CD4-positive, alpha-beta T cell treated with Interleukin-15 for 4 hours (primary cell): Measurements from ENCODE around the gene PROM1.

ENCODE experiments used
- DNase-seq: peaks from one replicate; pipeline ENCODE4 v3.0.0-alpha.2; 2020; ENCODE audit warnings: low spot score

Gene PROM1

GRCh38 chr4:16062601-16063000, 21.2 kb downstream of the PROM1 start:
- no peak for DNase-seq

DNA sequence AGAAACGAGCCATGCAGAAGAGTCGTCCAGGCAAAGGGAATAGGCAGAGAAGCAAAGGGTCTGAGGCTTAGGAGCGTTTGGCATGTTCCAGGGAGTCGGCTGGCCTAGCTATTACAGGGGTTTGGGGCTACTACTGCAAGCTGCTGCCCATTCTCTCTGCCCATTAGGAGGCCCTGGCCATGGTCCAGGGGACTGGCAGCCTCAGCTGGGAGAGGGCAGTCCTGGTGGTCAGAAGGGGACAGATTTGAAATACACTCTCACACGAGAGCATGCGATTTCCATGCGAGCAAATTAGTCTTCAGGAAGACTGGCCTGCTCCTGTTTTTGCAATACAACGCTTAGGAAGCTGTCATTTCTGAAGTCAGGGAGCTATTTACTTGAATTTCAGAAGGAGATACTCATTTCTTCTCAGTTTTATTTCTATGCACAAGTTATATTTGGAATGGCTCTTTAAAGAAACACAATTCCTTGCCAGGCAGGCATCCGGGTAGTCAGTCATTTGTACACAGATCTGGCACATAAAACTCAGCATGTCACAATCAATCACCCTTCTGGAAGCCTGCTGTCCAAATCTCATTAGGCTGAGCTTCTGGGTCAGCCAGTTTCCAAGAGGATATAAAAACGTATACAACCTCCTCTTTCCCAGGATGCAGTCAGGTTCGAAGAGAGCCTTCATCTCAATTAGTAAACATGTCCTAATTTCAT, 27.0 kb downstream of the PROM1 start:
- no peak for DNase-seq

DNA sequence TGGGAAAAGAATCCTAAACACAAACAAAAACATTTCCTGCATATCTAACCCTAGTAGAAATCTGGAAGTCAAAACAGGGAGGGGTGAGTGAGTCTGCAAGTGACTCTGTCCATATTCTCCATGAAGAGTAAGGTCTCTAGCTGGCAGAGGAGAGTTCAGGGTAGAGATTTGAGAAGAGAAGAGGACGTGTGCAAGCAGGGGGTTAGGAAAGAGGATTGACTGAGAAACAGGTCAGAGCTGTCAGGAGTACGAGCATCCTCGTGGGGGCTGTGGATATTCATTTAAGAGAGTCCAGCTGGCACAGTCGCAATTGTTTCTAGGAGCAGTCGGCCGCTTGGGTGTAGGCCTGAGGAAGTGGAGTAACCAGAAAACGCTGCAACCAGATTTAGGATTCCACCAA, 27.9 kb downstream of the PROM1 start:
- DNase-seq: no peak

- no peak for DNase-seq
Measured at GRCh38 chr4:16055471-16055870, 28.4 kb downstream of the PROM1 start.

- DNase-seq: no peak
Measured at GRCh38 chr4:16052939-16053338, 30.9 kb downstream of the PROM1 start.

- no peak for DNase-seq
Measured at GRCh38 chr4:16051980-16052379, 31.8 kb downstream of the PROM1 start.

DNA sequence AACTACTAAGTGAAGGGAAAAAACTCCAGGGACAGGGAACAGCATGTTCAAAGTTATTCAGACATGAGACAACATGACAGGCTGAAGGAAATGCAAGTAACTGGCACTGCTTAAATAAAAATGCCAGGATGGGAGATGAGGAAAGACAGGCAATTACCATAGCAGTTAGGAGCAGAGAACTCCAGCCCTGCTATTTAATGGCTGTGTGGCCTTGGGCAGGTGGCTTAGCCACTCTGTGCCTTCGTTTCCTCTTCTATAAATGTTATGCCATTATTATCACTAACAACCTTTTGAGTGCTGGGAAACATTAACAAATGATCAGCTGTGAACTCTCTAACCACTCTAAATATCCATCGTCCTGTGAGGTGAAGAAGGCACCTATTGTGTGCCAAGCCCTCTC, 32.7 kb downstream of the PROM1 start:
- no peak for DNase-seq

- no peak for DNase-seq
Measured at GRCh38 chr4:16050669-16051068, 33.2 kb downstream of the PROM1 start.

- DNase-seq: no peak
Measured at GRCh38 chr4:16048619-16049419, 35.0 kb downstream of the PROM1 start.

- no peak for DNase-seq
Measured at GRCh38 chr4:16045687-16046086, 38.1 kb downstream of the PROM1 start.

DNA sequence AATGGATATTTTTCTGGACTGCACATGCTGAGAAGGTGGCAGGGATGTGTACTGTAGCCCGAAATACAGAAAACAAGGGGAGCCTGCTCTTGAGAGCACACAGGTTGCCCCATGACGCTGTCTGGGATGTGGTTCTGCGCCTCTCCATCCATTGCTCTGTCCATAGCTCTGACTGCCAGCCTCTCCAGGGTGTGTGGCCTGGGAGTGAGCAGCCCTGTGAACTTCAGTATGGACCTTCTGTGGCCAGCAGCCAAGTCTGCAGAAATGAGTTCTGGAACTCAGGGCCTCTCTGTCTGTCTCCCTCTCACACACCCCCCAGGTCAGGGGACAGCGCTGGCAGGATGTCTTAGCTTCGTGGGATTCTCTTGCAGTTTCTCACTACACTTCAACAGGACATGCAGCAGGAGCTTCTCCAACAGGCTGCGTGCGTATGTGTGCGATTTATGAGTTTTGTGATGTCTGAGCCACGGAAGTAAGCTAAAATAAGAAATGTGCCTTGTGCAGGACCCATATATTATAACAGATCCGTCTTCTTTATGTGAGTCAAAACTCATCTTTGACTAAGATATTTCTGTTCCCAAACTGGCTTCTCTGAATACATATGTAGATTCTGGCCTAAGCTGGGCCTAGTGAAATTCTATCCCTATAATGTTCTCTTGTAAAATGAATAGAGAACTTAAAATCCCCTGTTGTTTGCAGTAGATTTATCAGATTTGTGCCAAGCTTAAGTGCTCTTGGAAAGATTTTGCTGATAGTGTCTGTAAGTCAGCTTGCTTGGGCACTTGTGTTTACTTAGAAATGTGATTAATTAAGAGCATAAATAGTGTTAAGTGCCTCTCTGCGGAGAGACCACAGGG, 40.0 kb downstream of the PROM1 start:
- no peak for DNase-seq

DNA sequence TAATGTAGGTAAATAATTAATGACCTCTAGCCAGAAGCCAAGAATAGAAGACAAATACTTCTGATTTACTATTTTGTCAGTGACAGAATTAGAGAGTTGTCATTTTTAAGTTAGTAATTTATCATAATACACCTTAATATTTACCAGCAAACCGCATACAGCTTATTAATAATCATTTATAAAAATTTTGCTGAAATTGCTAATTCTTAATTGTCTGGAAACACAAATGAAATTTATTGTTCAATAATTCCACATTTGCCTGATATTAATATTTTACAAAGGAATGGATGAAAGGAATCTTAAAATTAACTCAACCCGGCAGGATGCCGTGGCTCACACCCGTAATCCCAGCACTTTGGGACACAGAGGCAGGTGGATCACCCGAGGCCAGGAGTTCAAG, 44.7 kb downstream of the PROM1 start:
- no peak for DNase-seq

DNA sequence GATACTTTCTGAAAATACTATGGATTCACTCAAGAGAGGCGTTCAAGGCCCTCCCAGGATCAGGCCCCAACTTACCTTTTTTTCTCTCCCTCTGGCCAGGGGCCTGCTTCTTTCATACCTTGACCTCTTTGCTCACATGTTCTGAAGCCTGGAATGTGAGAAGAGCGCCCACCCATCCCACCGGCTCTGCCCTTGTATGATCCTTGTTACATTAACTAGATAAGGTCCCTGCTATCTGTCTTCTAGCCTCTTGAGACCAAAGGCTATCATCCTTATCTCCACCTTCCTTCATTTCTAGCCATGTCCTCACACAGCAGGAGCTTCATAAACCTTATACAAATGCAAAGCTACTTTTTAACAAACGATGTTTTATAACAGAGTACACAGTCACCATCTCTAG, 45.9 kb downstream of the PROM1 start:
- no peak for DNase-seq

- DNase-seq: no peak
Measured at GRCh38 chr4:16035843-16036242, 48.0 kb downstream of the PROM1 start.

- no peak for DNase-seq
Measured at GRCh38 chr4:16034010-16034748, 49.6 kb downstream of the PROM1 start.

- no peak for DNase-seq
Measured at GRCh38 chr4:16032396-16032770, 51.4 kb downstream of the PROM1 start.

DNA sequence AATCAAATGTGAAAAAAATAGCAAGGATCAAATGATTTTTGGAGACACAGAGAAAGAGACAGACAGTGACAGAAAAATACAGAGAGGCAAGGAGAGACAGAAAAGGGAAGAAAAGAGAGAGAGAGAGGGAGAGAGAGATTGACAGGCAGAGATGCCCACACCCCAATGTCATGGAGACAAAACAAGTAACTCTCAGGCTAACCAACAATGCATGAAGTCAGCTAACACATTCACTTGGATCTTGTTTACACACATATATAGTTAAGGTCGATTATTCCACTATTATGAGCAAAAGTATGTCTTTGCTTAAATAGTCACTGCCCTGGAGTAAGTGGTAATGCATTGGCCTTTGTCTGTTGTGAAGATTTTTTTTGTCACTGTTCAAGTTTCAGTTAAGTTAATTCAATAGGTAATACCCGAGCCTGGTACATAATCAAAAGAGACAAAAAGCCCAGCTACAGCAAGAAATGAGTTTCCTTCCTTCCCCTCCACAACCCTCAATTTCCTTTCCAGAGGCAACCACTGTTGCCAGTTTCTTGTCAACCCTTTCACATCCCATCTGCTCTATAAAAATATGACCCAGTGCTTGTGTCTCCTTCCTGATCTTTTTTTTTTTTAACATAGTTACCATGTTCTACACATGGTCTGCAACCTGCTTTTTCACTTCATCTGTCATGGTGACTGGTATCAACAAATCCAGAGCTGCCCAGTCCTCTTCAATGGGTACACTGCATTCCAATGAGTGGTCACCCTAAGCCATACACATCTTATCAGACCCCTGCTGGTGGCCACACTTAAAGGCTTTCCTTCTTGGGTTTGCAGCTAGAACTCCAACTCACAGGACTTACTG, 52.1 kb downstream of the PROM1 start:
- no peak for DNase-seq

DNA sequence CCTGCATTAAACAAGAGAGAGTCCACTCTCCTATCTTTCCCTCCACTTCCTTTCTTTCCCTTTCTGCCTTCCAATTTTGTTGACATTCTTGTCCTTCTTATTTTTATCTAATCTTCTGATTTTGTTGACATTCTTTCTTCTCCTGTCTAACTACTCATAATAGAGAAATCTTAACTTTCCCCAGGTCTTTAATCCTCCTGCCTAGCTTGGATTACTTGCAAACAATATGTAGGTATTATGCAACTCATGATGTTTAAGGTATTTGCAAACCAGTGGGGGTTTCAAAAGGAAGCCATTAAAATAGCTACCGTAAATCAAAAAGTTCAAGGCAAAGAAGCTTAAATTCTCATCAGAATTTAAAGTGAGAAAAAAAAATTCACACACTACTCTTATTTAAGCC, 53.9 kb downstream of the PROM1 start:
- no peak for DNase-seq

- DNase-seq: no peak
Measured at GRCh38 chr4:16029262-16029661, 54.6 kb downstream of the PROM1 start.

DNA sequence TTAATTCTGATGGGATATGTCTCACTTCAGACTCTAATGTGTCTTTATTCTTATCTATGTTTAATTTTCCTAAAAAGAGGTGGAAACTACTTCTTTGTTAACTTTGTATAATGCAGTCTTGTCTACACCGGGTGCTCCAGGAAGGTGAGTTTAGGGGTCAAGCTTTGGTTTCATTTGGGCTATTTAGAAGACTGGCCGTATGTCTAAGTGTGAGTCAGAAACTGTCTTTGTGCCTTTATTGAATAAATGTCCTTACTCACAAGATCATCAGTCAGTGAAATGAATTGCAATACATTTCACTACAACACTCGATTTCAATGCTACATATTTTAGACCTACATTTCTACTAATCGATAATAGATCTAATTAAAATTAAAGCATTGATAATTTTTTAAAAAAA, 56.2 kb downstream of the PROM1 start:
- no peak for DNase-seq

GRCh38 chr4:16027114-16027513, 56.7 kb downstream of the PROM1 start:
- no peak for DNase-seq
